CD4-positive, alpha-beta T cell treated with Interleukin-17A for 1 hour (primary cell): ENCODE measurements around the gene SLIT3.

Experiments
- DNase-seq: peaks from one replicate; pipeline ENCODE4 v3.0.0-alpha.2; 2020

Gene SLIT3

DNA sequence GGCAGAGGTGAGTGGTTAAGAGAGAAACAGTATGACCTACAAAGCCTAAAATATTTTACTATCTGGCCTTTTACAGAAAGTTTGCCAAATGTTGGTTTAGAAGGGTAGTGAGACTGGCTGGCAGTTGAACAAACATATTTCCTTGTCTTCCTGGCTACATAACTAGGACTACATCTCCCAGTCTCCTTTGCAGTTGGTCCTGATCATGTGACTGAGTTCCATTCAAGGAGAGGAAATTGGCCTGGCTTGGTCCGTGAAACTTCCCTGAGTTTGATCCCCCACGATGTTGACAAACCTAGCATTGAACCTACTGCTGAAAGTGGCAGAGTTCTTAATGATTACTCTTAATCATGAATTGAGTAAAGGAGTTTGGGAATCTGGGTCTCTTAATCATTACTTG, 280.8 kb downstream of the SLIT3 start:
- no peak for DNase-seq

DNA sequence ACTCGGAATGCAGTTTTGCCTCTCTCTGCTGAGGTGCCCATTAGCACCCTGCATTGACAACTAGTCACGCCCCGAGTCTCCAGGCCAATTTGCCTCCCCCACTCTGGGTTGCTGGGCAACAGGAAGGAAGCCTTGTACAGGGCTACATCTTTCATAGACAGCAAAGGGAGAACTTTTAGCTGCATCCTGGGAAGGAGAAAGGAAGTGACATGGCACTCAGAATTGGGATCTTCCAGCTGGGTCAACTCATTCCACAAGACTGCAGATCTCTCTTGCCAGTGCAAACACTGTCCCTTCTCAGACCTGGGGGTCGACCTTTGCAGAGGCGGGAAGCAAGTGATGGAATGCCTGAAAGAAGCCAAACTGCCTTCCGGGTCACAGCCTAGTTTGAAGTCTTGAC, 282.0 kb downstream of the SLIT3 start:
- DNase-seq = no peak

DNA sequence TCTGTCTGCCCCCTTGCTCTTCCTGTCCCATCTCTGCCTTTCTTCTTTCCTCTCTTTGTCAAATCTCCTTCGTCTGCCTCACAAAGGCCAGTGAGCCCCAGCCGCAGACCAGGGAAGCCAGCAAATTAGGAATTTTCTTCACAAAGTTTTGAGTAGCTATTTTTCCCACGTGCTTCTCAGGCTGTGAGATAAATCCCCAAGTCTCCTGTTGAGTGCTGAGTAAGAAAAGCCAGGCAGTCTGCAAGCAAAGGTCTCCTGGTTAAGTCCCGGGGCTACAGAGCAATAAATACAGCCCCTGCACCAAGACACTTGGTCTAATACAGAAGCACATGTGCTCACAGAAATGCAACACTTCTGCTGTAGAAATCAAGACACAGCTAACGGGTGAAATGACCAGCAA, 284.9 kb downstream of the SLIT3 start:
- DNase-seq = no peak

DNA sequence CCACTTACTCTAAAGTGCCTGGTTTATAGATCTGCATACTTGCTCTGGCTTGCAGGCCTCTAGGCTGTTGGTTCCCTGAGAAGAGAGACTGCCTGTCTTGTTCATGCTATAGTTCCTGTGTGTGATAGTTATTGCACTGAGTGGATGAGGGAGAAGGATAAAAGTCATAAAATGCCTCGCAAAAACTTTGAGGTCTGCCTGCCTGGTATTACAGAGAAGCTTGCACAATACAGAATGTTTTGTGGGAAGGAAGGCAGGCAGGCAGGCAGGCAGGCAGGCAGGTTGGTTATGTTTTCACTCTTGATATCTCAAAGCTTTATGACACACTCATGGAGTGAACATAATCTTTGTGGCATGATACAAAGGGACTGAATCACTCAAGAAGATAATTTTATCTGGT, 287.1 kb downstream of the SLIT3 start:
- DNase-seq = no peak

DNA sequence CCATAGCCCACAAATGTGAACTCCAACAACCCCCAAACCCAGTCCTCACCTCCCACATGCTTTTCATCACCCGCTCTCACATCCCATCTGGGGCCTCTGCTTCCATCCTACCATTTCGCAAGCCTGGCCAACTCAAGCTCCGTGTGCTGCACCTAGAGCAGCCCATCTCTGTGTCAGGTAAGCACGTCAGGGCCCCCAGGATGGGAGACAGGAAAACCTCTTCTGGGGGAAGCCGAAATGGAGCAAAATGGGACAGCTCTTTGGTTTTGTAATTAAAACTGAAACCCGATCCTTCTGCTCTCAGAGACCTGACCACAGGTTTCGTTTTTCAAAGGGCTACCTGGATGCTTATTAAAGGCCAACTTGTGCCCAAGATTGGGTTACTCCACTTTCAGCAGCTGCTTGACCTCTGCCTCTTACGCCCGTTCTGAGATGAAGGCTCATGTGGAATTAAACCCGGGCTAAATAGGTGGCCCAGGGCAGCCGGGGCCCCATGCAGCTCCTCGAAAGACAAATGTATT, 287.7 kb downstream of the SLIT3 start:
- no peak for DNase-seq

DNA sequence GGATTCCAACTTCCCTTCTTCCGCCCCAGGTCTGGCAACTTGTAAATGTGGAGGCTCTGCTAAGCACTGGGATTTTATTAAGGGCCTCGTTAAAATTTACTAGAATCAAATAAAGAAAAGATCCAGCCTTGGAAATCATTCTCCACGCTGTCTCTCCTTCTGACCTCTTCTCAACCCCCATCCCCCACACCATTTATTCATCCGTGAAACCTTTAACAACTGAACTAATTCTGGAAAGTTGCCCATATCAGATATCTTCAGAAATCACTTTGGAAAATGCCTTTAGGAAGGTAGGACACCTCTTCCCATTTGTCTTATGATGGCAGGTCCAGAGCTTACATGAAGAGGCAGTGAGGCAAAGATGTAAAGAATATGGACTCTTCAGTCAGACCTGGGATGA, 288.5 kb downstream of the SLIT3 start:
- DNase-seq = no peak

DNA sequence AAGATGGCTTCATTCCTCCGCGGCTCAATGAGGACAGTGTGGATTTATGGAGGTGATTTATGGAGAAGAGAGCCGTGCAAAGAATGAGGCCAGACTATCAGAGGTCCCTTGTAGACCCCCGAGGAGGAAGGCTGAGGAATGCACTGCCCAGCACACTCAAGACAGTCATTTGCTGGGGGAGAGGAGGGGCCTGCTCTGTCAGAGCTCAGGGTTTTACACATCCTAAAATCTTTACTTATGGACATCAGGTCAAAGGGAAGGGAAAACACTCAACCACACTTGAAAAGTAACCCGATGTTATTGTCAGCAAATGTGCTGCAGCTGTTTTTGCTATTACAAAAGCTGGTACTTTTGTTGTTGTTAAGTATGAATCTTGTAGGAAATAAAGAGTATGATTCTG, 289.5 kb downstream of the SLIT3 start:
- no peak for DNase-seq

DNA sequence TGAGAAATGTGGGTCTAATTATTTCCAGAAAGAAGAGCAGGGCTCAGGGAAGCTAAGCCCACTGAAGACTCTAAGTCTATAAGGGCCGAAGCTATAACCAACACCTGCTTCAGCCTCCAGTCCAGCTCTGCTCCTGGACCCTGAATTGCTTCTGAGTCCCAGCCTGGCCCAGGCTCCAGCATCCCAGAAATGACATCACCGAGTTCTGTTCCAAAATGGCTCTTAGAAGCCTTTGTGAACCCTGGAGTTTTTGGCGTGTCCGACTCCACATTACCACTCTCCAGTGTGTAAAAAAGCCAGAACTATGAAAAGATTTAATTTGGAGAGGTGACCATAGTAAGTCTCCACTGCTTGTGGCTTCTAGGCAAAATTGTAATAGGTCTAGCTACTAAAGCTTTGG, 289.9 kb downstream of the SLIT3 start:
- DNase-seq = no peak

DNA sequence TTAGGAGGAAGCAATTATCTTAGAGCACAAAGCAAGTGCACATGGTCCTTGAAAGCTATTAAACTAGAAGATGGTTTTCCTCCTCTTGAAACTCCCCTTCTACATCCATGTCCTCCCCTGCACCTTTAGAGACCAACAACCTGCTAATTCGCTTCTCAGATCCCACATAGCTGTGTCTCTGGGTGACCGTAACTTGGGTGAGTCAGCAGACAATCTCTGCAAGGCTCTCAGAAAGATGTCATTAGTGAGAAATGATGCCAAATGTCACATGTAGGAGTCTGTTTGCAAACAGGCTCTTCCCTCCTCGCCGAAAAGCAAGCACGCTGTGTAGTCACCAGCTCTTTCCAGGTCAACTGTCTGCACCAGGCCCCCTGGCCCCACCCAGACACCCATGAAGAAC, 291.8 kb downstream of the SLIT3 start:
- DNase-seq = no peak

DNA sequence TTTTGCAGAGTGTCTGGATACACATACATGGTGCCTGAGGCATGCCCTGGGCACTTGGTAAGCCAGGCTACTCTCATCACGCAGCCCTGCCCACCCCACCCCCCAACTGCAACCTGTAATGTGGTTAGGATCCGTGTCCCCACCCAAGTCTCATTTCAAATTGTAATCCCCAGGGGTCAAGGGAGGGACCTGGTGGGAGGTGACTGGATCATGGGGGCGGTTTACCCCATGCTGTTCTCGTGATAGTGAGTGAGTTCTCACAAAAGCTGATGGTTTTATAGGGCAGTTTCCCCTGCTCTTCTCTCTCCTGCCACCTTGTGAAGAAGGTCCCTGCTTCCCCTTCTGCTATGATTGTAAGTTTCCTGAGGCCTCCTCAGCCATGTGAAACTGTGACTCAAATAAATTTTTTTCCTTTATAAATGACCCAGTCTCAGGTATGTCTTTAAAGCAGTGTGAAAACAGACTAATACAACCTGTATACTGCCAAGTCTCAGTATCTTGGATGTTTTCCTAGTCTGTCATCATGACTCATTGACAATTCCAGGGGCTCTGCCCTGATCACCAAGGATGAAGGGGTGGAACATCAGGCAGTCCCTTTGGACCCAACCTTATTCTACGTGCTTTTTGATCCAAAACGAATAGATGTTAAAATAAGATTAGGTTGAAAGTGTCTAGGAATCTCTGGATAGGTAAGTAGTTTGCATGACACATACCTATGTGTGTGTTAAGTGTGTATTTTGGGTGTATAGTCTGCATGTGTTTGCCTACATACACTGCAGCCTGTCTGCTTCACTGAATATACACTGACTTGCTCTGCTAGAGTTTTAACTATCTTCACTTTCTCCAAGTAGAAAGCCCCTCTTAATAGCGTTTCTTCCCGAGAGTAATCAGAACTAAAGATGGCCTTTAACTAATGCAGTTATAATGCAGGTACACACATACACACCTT, 293.8 kb downstream of the SLIT3 start:
- no peak for DNase-seq

DNA sequence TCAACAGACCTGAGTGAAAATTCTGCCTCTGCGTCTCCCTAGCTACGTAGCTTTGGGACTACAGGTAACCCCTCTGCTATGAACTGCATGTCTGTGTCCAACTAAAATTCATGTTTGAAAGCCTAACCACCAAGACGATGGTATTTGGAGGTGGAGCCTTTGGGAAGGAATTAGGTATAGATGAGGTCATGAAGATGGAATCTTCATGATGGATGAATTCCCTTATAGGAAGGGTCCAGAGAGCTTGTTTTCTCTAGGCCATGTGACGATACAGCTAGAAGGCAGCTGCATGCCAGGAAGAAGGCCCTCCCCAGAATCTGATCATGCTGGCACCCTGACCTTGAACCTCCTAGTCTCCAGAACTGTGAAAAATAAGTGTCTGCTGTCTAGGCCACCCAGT, 296.4 kb downstream of the SLIT3 start:
- DNase-seq = no peak

DNA sequence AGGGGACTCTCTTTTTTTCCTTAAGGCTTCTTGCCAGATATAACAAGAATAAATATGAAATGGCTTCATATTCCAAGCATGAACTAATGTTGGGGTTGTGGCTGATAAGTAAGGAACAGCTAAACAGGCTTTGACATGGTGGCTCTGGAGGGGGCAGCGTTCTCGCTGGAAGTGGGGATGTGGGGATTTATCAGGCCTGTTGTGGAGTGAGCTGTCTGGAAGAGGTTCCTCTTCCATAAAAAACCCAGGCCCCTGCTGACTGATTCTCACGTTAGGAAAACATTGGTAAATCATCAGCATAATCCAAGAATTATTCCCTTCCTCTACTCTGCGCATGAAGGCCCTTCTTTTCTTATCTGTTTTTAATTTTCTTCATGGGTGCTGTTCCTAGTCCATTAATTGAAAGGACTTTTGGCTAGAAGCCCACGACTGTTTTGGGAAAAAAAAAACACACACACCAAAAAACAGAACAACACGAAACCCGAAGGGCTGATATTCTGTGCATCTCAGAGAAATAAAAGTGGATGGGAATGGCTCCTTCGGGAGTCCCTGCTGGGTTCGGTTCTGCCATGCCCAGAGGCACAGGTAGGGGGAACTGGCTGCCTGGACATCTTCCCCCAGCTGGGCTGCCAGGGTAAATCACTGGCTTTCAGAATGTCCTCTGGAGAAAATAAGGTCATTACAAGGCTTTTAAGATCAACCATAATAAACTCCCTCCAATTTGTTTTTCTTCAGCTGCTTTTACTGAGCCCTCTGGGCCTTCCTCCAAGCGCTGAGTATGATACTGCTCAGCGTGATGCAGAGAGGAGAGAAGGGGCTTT, 297.0 kb downstream of the SLIT3 start:
- no peak for DNase-seq

DNA sequence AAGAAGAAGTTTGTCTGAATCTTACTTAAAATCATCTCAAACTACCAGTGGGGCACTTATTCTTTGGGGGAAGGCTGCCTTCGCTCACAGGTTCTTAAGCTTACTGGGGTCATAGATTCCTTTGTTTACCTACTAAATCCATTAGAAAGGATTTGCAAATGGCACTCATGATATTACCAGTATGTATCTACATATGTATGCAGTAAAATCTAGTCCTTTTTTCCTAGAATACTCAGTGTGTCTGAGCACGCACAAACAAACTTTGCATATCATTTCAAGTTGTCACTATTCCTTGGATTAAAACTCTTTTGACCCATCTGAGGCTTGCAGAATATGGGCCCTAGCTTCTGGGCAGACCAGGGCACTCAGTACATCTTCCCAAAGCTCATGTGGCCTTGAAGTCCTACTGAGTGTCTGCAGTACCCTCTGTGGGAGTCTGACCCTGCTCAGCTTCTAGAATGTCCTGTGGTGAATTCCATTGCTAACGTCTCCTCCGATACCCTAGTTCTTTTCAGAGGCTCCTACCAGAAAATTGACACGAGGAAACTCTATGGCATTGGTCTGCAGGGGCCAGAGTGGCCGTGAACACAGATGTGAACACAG, 297.9 kb downstream of the SLIT3 start:
- no peak for DNase-seq

DNA sequence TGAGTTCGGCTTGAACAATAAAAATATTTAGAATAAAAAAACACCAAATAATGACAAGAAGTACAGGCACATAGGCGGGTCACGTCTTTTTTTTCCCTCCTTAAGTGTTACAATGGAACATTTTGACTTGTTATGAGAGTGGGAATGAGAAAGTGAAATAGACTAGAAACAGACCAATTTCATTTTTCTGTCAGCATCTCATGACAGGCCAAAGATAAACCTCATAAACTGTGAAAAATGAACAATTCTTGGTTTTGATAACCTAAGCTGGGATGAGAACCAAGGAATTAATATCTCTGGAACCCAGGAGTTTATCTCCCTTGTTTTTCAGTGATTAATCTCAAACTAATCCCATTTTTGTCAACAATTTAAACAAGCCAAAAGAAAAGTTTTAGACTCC, 299.5 kb downstream of the SLIT3 start:
- no peak for DNase-seq

DNA sequence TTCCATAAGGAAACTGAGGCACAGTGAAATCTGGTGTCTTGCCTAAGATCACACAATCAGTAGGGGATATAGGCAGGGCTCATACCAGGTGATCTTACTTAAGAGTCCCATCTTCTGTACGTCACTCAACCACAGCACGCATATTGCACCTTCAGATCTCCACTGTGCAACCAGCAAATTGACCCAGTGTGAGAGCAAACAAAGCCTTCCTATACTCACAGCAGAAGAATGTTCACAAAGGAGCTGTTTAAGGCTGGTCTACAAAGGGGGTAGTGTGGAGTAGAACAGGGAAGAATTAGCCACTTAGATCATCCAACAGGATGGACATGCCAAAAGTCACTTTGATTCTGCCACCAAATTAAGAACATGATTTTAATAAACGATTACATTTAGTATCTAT, 305.9 kb downstream of the SLIT3 start:
- no peak for DNase-seq

DNA sequence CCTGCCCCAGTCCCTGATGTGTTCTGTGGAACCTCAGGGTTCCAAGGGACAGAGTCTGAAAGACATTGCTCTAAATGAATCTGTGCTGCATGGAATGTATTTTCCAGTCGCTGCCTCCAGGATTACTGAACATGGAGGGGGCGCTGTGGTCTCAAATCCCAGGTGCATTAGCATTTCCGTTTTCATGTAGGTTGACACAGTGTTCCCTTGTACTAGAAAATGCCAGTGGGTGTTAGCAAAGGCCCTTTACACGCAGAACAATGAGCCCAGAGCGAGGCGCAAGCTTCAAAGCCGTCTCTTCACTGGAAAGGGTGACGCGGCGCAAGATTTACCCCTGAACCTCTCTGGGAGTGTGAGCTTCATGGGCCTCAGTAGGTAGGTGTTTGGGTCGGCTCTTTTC, 308.3 kb downstream of the SLIT3 start:
- DNase-seq = no peak

DNA sequence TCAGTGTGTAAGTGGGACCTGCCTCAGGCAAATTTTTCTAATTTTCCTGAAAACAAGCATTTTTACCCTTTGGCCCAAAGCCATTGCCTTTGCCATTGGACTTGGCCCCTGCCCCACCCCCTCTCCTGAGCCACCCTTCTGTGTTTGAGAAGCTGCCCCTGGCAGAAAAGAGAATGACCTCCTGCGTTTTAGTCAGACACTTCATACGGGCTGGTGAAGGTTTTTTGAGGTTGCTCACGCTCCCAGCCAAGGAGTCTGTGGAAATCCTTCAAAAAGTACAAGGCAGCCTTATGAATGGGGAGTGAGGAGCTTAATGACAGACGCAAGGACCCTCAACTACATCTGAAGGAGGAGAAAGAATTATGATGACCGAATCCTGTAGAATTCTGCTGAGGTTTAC, 308.9 kb downstream of the SLIT3 start:
- DNase-seq = no peak

DNA sequence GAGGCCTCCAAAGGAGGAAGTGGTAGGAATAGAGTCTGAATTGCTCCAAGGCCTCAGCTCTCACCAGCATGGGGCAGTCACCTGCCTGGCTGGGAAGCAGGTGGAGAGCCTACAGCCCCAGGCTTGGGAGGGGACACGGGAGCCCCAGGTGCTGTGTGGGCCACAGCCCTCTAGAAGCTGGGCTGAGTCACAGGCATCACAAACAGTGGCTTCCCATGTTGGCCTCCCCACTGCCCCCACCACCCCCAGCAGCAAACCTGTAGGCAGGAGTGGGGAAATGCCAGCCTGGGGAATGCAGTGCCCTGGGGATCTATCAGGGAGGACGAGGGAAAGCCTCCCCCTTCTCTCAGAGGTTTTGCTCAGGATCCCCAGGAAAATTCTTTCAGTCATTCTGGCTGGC, 309.6 kb downstream of the SLIT3 start:
- DNase-seq = no peak

DNA sequence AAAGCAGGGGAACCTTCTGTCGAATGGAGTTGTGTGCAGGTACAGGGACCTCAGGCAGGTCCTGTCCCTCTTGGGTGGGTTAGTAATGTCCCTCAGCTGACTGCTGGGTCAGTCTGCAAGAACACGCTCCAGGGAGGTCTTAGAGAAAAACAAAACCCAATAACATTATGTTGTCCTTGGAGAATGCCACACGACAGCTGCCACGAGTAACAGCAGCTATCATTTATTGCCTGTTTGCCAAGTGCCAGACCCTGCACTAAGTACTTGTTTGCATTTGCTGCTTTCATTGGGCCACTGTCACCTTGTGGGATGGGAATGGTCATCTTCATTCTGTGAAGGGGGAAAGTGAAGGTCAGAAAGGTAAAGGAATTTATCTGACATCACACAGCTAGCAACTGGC, 310.3 kb downstream of the SLIT3 start:
- DNase-seq = no peak

DNA sequence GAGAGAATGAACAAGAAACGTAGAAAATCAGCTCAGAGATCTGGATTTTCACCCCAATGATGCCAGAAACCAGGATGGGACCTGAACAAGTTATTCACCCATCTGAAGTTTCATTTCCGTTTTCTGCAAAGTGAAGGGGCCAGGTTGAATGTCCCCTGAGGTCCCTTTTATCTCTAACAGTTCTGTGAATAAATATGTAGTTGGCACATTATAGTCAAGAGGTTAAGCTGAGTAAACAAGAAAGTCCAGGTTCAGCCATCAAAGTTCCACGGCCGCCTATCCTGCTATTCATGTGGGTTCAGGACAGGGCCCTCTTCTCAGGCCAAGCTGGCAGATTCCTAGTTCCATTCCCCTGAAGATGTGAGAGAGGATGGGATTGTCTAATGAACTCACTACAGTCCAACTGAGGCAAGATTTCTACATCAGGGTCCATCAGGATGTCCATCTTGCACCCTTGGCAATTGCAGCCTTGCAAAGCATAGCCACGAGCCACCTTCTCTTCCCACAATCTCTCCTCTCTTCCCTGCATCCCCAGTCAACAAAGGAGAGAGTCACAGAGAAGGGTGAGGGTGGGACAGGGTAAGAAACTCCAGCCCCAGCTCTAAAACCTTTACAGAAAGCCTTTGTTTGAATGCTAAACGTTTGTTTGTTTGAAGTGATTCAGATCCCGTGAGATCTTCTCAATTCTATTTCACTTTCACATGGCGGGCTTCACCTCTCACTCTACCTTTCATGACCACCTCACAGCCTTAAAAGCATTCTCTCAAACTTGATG, 311.0 kb downstream of the SLIT3 start:
- DNase-seq = no peak

DNA sequence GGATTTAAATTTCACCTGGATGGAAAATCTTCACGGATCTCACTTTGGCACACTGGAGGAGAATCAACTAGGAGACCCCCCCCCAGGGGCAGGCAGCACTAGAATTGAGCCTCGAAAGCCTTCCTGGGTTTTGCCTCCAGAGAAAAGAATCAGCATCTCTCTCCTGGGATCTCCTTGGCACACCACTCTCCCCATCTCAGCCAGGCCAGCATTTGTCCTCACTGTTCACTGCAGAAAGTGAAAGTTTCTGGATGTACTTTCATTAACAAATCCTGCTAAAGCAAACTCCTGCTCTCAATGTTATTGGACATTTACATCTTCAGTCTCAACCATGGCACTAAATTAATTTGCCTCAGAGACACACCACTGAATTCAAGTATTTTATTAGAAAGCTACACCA, 312.2 kb downstream of the SLIT3 start:
- DNase-seq = no peak

DNA sequence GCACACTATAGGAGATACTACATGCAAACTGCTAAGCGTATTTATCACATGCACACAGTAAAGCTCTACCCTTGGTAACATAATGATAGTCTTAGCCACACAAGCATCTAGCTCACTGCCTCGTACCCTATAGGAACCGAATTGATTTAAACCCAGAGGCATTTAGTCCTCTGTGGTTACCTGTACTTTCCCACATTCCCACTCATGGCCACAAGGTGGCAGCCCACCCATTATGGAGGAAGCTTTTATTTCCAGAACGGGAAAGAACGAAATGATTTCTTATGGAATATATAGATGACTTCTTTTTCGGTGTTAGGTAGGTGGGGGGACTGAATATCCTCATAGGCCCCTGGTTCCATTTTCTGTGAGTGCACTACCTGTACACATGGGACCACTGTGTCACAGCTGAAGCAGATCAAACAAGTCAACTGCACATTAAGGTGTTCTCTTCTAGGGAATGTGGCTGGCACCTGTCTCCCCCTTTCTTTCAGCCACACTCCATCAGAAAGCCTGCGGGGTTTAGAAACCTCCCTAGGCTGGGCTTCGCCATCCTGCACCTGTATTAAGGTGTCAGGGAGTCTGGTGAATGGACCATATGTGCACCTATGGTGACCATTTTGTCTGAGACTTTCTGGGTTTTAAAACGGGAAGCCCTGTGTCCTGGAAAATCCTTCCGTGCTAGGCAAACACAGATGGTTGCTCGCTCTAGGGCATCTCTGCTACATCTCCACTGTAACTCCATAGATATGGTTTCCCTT, 313.2 kb downstream of the SLIT3 start:
- peak; percentile 55 for DNase-seq
